GM19372 (cell line): Measurements from ENCODE around the gene TEX261.

Source experiments
- ATAC-seq: cut with Tn5 transposase; IDR thresholded peaks from one replicate; pipeline ENCODE4 v1.9.1; 2021; ENCODE audit warnings: mild to moderate bottlenecking, low read depth, moderate library complexity; ENCODE audit not compliant: unreplicated experiment

The TEX261 gene

GRCh38 chr2:70939001-70939838 lies 55.5 kb downstream of the TEX261 start:
- ATAC-seq, result no peak

DNA sequence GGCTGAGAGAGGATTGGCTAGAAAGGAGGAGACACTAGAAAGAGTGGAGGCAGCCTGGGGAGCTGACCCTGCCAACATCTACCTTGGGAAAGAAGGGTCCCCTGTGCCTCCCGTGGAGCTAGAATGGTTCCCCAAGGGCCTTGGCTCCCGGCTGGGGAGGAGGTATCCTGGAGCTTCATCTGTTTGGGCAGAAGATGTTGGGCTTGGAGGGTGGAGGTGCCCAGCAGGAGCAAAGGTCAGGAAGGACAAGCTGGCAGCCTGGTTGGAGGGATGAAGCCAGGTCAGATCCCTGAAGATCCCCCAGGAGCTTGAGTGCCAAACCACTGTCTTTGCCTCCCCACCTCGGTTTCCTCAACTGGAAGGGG lies 56.1 kb downstream of the TEX261 start:
- no peak for ATAC-seq

- no peak for ATAC-seq
Observed at GRCh38 chr2:70937866-70938585, 56.6 kb downstream of the TEX261 start.

- no peak for ATAC-seq
Observed at GRCh38 chr2:70936979-70937811, 57.5 kb downstream of the TEX261 start.

- ATAC-seq, result no peak
Observed at GRCh38 chr2:70936165-70936978, 58.3 kb downstream of the TEX261 start.
